ENCODE data around the gene GUCA2B.

GUCA2B gene

GRCh38 chr1:42192106-42192505 is 38.9 kb downstream of the GUCA2B start:
- no peak for DNase-seq

- no peak for DNase-seq
Measured at GRCh38 chr1:42195841-42196240, 42.6 kb downstream of the GUCA2B start.

GRCh38 chr1:42198251-42198650 is 45.0 kb downstream of the GUCA2B start:
- no peak for DNase-seq

- no peak for DNase-seq
Measured at GRCh38 chr1:42201986-42202385, 48.8 kb downstream of the GUCA2B start.
